Muscle of back (tissue), 11 donors: ENCODE data around the gene PCYT1B. TPM values are rescaled to one million over a fixed set of nuclear protein-coding genes. Genes with fewer than 3 reads are reported as not detected.

ENCODE experiments used
- DNase-seq, 3 donors: peaks; one replicate each; pipeline versions ENCODE4 v3.0.0 to v3.0.0-alpha.2; 2013
- polyA plus RNA-seq, 10 donors: library from polyadenylated mRNA; unstranded; fragments of 120-200 nt; gene quantifications; one replicate each; pipeline ENCODE4 v1.2.1, GENCODE V29; 2013; ENCODE audit not compliant: insufficient read length in 10 of 10

PCYT1B gene
- polyA plus RNA-seq, 10 donors: 1.6 to 2.9 (median 2.2) TPM

DNA sequence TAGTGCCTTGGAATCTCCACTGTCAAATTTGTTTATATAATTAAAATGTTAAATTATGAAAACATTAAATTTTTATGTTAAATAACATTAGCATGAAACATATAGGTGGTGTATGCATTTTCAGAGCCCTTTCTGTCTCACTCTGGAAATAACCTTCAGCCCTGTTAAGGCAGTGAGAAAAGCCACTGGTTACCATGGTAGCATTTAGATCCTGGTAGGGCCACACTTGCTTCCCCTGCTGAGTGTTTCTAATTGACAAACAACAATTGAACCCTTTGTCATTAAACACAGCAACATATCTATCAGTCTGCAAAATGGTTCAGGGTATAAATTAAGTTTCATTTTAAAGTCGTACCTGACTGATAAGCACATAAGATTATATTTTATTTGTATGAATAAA is 118.5 kb downstream of the PCYT1B start:
- no peak for DNase-seq

DNA sequence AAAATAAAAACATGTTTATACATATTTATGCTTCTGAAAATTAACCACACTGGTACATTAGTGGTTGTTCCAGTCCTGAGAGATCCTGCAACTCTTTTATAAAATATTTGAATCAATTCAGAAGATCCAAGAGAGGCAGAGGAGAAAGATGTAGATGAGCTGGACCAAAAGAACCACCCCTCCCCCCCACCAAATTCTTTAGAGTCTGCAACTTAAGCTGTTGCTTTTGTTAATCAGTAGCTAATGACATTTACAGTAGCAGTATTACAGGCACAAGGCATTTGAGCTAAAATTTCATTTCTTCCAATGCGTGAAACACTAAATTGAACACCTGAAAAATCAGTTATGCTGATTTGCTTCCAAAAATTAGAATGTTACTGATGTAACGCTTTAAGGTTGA is 120.5 kb downstream of the PCYT1B start:
- DNase-seq: no peak

DNA sequence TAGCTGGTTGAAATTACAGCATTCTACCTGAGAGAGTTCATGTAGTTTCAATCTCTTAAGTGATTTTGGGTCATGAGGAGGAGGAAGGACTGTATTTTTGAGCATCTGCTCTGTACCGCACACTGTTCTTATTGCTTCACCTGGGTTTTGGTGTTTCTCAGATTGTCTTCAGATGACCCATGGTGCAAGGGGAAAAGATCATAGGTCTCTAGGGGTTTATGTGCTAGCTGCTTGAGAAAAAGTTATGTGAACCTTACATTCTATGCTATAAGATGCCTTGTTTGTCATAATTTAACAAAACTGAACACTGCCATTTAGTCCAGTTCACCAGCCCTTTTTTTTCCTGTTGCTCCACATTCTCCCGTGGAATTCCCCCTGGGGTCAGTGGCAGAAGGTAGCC is 121.7 kb downstream of the PCYT1B start:
- DNase-seq: no peak

DNA sequence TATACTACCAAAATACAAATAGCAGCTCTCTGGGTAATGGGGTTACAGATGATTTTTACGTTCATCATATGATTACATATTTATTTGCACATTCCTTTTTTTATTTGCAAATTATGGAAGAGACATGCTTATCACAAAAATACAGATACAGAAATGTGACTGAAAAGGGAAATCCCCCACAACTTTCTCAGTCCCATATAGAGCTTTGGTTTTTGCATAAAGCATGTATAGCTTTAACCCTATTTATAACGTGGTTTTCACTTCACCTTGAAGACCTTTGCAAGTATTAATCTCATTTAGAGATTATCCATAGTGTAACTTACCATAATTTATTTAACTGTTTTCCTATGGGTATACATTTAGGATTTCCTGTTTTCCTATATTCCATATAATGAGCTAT is 126.7 kb downstream of the PCYT1B start:
- no peak for DNase-seq

DNA sequence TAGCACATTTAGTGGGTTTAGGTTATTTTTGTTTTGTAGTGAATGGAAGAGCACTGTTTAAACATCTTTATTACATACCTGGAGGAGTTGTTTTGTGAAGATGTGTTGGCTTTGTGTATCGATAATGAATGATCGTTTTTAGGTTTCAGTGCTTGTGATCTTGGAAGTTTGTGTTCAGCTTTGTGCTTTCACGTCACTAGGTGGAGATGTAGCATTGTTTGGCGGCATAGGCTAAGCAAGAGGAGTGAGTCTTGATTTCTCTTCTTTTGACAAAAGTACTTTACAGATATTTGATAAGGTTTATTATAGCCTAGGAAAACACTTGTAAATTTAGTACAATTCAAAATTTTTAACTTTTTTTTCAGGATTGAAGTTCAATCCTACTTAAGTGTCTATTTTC is 131.7 kb downstream of the PCYT1B start:
- peak; percentile 10 to 51 (median 25) for DNase-seq

DNA sequence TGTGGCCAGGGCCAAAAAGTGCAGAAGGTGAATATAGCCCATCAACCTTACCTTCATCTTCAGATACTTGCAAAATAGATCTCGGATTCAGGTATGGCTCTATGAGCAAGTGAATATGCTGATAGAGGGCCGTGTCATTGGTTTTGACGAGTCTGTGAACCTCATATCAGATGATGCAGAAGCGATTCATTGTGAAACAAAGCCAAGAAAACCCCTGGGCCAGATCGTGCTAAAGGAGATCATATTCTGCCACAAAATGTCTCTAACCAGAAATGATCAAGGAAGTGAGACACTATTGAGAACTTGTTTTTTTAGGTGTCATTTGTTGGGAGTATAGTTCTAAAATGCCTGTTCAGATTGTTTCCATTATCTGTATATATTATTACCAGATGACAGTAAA is 133.7 kb downstream of the PCYT1B start:
- DNase-seq: no peak

DNA sequence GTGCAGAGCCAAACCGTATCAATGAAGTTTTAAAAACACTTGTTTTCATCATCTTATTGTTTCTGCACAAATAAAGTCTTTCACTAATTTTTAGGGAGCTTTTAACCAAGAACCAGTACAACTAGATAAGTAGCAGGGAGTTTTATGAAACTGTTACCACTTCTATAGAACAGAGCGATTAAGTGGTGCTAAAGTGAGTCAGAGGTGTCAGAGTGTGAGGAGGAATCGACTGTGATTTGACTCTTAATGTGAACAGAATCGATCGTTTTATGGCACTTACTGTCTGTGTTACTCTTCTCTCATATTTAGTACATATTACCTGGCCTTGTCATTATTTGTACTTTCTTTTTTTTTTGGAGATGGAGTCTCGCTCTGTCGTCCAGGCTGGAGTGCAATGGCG is 138.8 kb downstream of the PCYT1B start:
- no peak for DNase-seq

Other genes with a start within 250 kb of the PCYT1B start
- gene PDK3, start 182.1 kb downstream of the PCYT1B start, polyA plus RNA-seq: 1 to 10 TPM; 1.9 to 4.0 (median 3.3) TPM
- 10 to 100 TPM; 13.5 to 24.8 (median 16.1) TPM for gene POLA1, start 46.6 kb upstream of the PCYT1B start, polyA plus RNA-seq